GM06990 (cell line): ENCODE results near the gene SOX12.

Source experiments
- DNase-seq: peaks from one replicate; pipeline ENCODE4 v3.0.0-alpha.2; 2011; ENCODE audit not compliant: insufficient read length; ENCODE audit errors: extremely low read depth
- H3K27me3 ChIP-seq: replicated peaks from 2 replicates; pipeline ENCODE4 v1.6.0; 2011; ENCODE audit warnings: low read length; ENCODE audit not compliant: control insufficient read depth, insufficient read depth
- H3K36me3 ChIP-seq: 2 replicates; pipeline ENCODE4 v1.5.1; 2011; ENCODE audit warnings: low read length; ENCODE audit not compliant: control insufficient read depth, insufficient read depth
- H3K4me3 ChIP-seq: replicated peaks from 2 replicates; pipeline ENCODE4 v1.5.1; 2011; ENCODE audit warnings: low read depth, mild to moderate bottlenecking, control low read depth, low read length
- TF ChIP-seq, protein P1 (sequence below): IDR thresholded peaks from 2 replicates; pipeline ENCODE4 v1.5.1; 2011; ENCODE audit warnings: low read length, control low read depth, mild to moderate bottlenecking, inconsistent platforms; ENCODE audit not compliant: insufficient read depth, poor library complexity, severe bottlenecking

SOX12 gene

DNA sequence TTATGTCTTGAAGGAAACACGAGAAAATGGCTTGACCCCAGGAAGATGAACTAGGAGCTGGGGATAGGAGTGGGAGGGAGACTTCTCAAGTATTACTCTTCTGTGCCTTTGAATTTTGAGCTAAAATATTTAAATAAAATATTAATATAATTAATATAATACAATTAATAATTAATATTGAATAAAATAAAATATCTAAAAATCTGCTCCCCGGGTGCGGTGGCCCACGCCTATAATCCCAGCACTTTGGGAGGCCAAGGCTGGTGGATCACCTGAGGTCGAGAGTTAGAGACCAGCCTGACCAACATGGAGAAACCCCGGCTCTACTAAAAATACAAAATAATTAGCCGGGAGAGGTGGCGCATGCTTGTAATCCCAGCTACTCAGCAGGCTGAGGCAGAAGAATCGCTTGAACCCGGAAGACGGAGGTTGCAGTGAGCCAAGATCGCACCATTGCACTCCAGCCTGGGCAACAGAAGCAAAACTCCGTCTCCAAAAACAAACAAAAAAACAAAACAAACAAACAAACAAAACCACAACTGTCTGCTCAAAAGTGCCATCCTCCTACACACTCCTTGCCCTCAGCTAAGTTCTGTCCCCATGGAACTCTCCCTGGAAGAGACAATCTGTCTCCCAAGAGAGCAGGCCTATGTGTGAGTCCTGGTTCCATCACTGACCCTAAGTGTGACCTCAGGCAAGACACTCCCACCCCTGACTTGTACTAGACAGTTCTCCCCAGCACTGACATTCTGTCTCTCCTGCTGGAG is 41.5 kb downstream of the SOX12 start:
- TF ChIP-seq, protein P1, sequence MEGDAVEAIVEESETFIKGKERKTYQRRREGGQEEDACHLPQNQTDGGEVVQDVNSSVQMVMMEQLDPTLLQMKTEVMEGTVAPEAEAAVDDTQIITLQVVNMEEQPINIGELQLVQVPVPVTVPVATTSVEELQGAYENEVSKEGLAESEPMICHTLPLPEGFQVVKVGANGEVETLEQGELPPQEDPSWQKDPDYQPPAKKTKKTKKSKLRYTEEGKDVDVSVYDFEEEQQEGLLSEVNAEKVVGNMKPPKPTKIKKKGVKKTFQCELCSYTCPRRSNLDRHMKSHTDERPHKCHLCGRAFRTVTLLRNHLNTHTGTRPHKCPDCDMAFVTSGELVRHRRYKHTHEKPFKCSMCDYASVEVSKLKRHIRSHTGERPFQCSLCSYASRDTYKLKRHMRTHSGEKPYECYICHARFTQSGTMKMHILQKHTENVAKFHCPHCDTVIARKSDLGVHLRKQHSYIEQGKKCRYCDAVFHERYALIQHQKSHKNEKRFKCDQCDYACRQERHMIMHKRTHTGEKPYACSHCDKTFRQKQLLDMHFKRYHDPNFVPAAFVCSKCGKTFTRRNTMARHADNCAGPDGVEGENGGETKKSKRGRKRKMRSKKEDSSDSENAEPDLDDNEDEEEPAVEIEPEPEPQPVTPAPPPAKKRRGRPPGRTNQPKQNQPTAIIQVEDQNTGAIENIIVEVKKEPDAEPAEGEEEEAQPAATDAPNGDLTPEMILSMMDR: no peak
- H3K36me3 ChIP-seq: no peaks in the 10 kb centered on the region
- no peak for DNase-seq

DNA sequence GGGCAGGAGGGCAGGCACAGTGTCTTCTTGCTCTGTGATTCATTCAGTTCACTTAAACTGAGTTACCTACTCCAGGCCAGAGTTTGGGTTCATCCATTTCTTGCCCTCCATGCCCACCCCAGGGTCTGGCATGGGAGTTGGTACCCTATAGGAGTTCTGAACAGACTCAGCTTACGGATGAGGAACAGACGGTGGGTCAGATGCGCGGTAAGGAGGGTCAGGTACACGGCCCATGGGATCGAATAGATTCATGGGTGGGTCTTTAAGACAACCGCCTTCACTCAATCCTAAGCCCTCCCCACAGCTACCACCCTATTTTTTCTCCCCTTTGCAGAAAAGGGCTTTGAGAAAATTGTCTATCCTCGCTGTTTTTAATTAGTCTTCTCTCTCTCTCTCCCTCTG is 42.1 kb downstream of the SOX12 start:
- Histone ChIP-seq H3K4me3 (no peak overlapping the region), H3K36me3 (no peaks in the 10 kb centered on the region), H3K27me3 (no peaks in the 10 kb centered on the region)
- no peak for DNase-seq
- TF ChIP-seq, protein P1: no peak

More for the DNA sequence above, 41.5 kb downstream of the SOX12 start:
- H3K4me3 ChIP-seq: no peak overlapping the region
- no peaks in the 10 kb centered on the region for H3K27me3 ChIP-seq

DNA sequence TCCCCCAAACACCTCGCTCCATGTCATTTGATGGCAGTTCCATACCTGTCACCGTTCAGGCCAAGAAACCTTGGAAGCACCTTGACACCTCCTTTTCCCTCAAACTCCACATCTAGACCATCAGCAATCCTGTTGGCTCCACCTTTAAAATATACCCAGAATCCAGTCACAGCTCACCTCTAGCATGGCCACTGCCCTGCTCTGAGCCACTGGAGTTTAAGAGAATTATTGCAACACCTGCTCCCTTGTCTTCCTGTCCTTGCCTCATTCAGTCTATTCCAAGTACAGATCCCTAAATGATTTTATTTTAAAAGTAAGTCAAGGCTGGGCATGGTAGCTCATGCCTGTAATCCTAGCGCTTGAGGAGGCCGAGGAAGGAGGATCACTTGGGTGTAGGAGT is 43.6 kb downstream of the SOX12 start:
- DNase-seq: no peak
- TF ChIP-seq, protein P1: no peak
- no peaks in the 10 kb centered on the region for H3K36me3 ChIP-seq
- H3K4me3 ChIP-seq: no peak overlapping the region
- H3K27me3 ChIP-seq: no peaks in the 10 kb centered on the region

DNA sequence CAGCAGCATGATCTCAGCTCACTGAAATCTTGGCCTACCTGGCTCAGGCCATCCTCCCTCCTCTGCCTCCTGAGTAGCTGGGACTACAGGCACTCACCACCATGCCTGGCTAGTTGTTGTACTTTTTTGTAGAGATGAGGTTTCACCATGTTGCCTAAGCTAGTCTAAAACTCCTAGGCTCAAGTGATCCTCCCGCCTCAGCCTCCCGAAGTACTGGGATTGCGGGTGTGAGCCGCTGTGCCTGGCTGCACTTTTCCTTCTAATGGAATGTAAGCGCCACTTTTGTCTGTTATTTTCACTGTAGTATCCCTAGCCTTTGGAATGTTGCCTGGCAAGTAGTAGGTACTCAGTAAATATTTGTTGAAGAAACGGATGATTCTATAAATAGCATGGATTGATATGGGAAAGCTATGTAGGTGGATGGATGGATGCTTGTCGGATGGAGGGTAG is 44.8 kb downstream of the SOX12 start:
- no peak overlapping the region for H3K4me3 ChIP-seq
- TF ChIP-seq, protein P1: no peak
- H3K27me3 ChIP-seq: no peaks in the 10 kb centered on the region
- no peak for DNase-seq
- no peaks in the 10 kb centered on the region for H3K36me3 ChIP-seq

DNA sequence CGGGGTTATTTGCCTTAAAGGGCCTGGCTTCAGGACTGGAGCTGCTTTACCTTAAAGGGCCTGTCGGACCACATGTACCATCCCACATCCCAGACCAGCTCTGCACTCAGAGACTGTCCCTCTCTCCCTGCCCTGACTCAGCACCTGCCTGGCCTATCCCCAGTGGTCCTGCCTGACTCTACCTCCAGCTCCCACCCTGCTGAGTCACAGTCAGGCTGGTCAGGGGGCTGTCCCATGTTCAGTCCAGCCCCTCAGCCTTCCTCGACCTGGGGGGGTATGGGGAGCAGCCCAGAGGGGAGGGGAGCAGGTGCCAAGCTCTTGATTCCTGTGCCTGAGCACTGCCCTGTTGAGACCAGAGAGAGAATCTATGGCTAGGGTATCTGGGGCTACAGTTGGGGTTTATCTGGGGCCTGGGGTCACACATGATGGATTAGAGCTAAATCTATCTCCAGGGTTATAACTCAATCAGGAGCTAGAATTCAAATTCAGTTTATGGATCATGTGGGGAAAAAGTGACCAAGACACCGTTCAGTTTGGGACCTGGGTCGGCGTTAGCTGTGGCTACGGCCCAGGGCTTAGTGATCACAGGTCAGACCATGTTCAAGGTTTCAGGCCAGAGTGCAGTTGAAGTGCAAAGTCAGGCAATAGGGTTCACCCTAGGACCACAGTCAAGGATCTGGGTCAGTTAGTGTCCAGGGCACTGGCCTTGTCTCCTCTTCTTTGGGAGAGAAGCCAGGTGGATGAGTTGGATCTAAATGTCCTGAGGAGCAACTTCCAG is 45.8 kb downstream of the SOX12 start:
- Histone ChIP-seq H3K4me3 (no peak overlapping the region), H3K27me3 (no peaks in the 10 kb centered on the region), H3K36me3 (no peaks in the 10 kb centered on the region)
- TF ChIP-seq, protein P1: no peak
- DNase-seq: no peak
